Measurements from ENCODE around the gene CSPG4. TPM values are rescaled to one million over a fixed set of nuclear protein-coding genes. Genes with fewer than 3 reads are reported as not detected.
A peak's percentile ranks its signal among the peaks of the same experiment; 100 is the strongest.

The CSPG4 gene
- total and polyA plus RNA-seq, 9 of the 15 experiments (the other 6 are each of a cell fraction or from before 2014, with no cell fraction given) = under 0.01 to 0.07 (median 0.04) TPM; not detected in 5

GRCh38 chr15:75649045-75649761, 63.4 kb downstream of the CSPG4 start:
- H4K20me1 ChIP-seq (replicated peaks; ENCODE audit: control insufficient read depth, insufficient read depth, low read length) = no peaks in the 10 kb centered on the region
- no peaks in the 10 kb centered on the region for H3K27me3 ChIP-seq (ENCODE audit: control insufficient read depth in 2 of 2, insufficient read depth in 2 of 2, low read length in 2 of 2)
- H3K9me3 ChIP-seq (replicated peaks; ENCODE audit: control insufficient read depth, insufficient read depth, low read depth, low read length) = no peaks in the 10 kb centered on the region
- BruUV-seq (replicated peaks) = no TSS peak
- in situ Hi-C loops (cut with MboI) = no loop called here
- FAIRE-seq (no peak), DNase-seq (ENCODE audit: extremely low read depth in 1 of 4, low spot score in 3 of 4) (no peak), ATAC-seq (no peak)
- H3K4me1 ChIP-seq (replicated peaks in 1 of 2; ENCODE audit: control insufficient read depth in 2 of 2, insufficient read depth in 2 of 2, low read length in 2 of 2) = peaks cover 50 to 68% of the 10 kb centered on the region in 2 experiments
- H3K4me2 ChIP-seq (ENCODE audit: insufficient read depth, low read length) = peak overlapping the region; percentile 96
- peaks cover 18% of the 10 kb centered on the region; the same call in 2 of the 3 replicates for H3K36me3 ChIP-seq (ENCODE audit: control insufficient read depth, insufficient read depth, low read length)
- WGBS (ENCODE audit: insufficient coverage, low coverage, missing lambda C conversion rate) = 80% methylated on average over 18 of the region's 19 CpGs
- no peak overlapping the region for H3K27ac ChIP-seq (ENCODE audit: extremely low read depth, low read depth, low read length)
- intact Hi-C loops (cut with micrococcal nuclease) = no loop called here
- POLR2A ChIA-PET = interaction anchor here (1.0 to 4.3 kb wide), 3 partner anchors 8 to 195 kb away, joined by 3 to 20 read pairs (median 4); partner anchors contain the start of gene IMP3
- H3K9ac ChIP-seq (ENCODE audit: insufficient read depth in 1 of 2, low read depth in 2 of 2, low read length in 2 of 2) = peak overlapping the region; percentile 86 to 97; a peak in 3 of 4 replicates
- no peak overlapping the region for H2AFZ ChIP-seq (ENCODE audit: low read depth, low read length)
- H3K4me3 ChIP-seq = peak overlapping the region; percentile 79
- CTCF ChIA-PET (ENCODE audit: low intra/inter-chr PET ratio) = no interaction called here
- no peaks in the 10 kb centered on the region for H3K9me1 ChIP-seq (ENCODE audit: control insufficient read depth, insufficient read depth, low read length)
- peaks cover 72% of the 10 kb centered on the region for H3K79me2 ChIP-seq (ENCODE audit: control insufficient read depth, insufficient read depth, low read length)
- no peak for TF ChIP-seq POLR3A (IDR thresholded peaks at IDR 0.05; ENCODE audit: borderline replicate concordance, extremely low read depth, insufficient read depth, insufficient read length)
- peak; percentile 25 for TF ChIP-seq KDM5B (IDR thresholded peaks at IDR 0.05; ENCODE audit: insufficient replicate concordance, low read depth, low read length)
- TF ChIP-seq POLR2H (tag; IDR thresholded peaks at IDR 0.05; ENCODE audit: low read depth) = no peak
- TF ChIP-seq PREB (CRISPR knock-in tag; IDR thresholded peaks at IDR 0.05) = no peak
- no peak for TF ChIP-seq ZBTB49 (CRISPR knock-in tag; IDR thresholded peaks at IDR 0.05; ENCODE audit: borderline replicate concordance)
- TF ChIP-seq MAX (CRISPR knock-in tag; IDR thresholded peaks at IDR 0.05) = 0 out of 2 replicates have a peak, but pooled peaks have one; percentile 1
- peak; percentile 49 for TF ChIP-seq RBFOX2 (IDR thresholded peaks at IDR 0.05; ENCODE audit: low read depth, low read length)
- TF ChIP-seq PHF8 (IDR thresholded peaks at IDR 0.05; ENCODE audit: borderline replicate concordance, low read length) = 0 out of 2 replicates have a peak, but pooled peaks have one; percentile 4
- TF ChIP-seq ZNF644 (tag; IDR thresholded peaks at IDR 0.05; ENCODE audit: low read depth) = no peak
- no peak for TF ChIP-seq E2F3 (CRISPR knock-in tag; IDR thresholded peaks at IDR 0.05)
